ENCODE measurements around the gene TWSG1. TPM values are rescaled to one million over a fixed set of nuclear protein-coding genes. Genes with fewer than 3 reads are reported as not detected.
"Not testable (repeated sequence)": the region's sequence is repeated elsewhere in the genome, so short reads cannot be mapped to it uniquely, and the experiment has no call there.

The TWSG1 gene
- total RNA-seq, 1 donor from 2014 or later, result 30.3 TPM

- Histone ChIP-seq H3K9me3 (ENCODE audit: control insufficient read depth in 3 of 3, low read length in 3 of 3) (no peaks in the 10 kb centered on the region), H3K4me3 (ENCODE audit: low read length in 3 of 3) (no peak overlapping the region), H3K9ac (ENCODE audit: low read depth in 1 of 3, low read length in 3 of 3) (no peak overlapping the region), H3K4me1 (ENCODE audit: control insufficient read depth in 3 of 3, insufficient read depth in 3 of 3, low read length in 3 of 3) (peaks cover 0 to 3% (median 0%) of the 10 kb centered on the region in 3 donors), H3K27ac (ENCODE audit: low read depth, low read length) (no peak overlapping the region), H3K27me3 (ENCODE audit: control insufficient read depth in 3 of 3, insufficient read depth in 3 of 3, low read length in 3 of 3) (no peaks in the 10 kb centered on the region), H3K36me3 (ENCODE audit: control insufficient read depth in 3 of 3, insufficient read depth in 3 of 3, low read length in 3 of 3) (no peaks in the 10 kb centered on the region)
Measured at GRCh38 chr18:9429662-9429993, 95.1 kb downstream of the TWSG1 start.

GRCh38 chr18:9430315-9430714, 95.7 kb downstream of the TWSG1 start:
- H3K27ac ChIP-seq (ENCODE audit: low read depth, low read length); H3K9ac ChIP-seq (ENCODE audit: low read depth in 1 of 3, low read length in 3 of 3); H3K27me3 ChIP-seq (ENCODE audit: control insufficient read depth in 3 of 3, insufficient read depth in 3 of 3, low read length in 3 of 3); H3K4me1 ChIP-seq (ENCODE audit: control insufficient read depth in 3 of 3, insufficient read depth in 3 of 3, low read length in 3 of 3); H3K36me3 ChIP-seq (ENCODE audit: control insufficient read depth in 3 of 3, insufficient read depth in 3 of 3, low read length in 3 of 3); H3K4me3 ChIP-seq (ENCODE audit: low read length in 3 of 3); H3K9me3 ChIP-seq (ENCODE audit: control insufficient read depth in 3 of 3, low read length in 3 of 3): not testable (repeated sequence)

- no peaks in the 10 kb centered on the region for H3K27me3 ChIP-seq (ENCODE audit: control insufficient read depth in 3 of 3, insufficient read depth in 3 of 3, low read length in 3 of 3)
- no peaks in the 10 kb centered on the region for H3K9me3 ChIP-seq (ENCODE audit: control insufficient read depth in 3 of 3, low read length in 3 of 3)
- H3K4me3 ChIP-seq (ENCODE audit: low read length in 3 of 3), result no peak overlapping the region
- no peaks in the 10 kb centered on the region for H3K36me3 ChIP-seq (ENCODE audit: control insufficient read depth in 3 of 3, insufficient read depth in 3 of 3, low read length in 3 of 3)
- no peak overlapping the region for H3K27ac ChIP-seq (ENCODE audit: low read depth, low read length)
- H3K4me1 ChIP-seq (ENCODE audit: control insufficient read depth in 3 of 3, insufficient read depth in 3 of 3, low read length in 3 of 3), result peaks cover 0 to 4% (median 0%) of the 10 kb centered on the region in 3 donors
- H3K9ac ChIP-seq (ENCODE audit: low read depth in 1 of 3, low read length in 3 of 3), result no peak overlapping the region
Measured at GRCh38 chr18:9431296-9431695, 96.7 kb downstream of the TWSG1 start.

- H3K27me3 ChIP-seq (ENCODE audit: control insufficient read depth in 3 of 3, insufficient read depth in 3 of 3, low read length in 3 of 3); H3K27ac ChIP-seq (ENCODE audit: low read depth, low read length); H3K4me1 ChIP-seq (ENCODE audit: control insufficient read depth in 3 of 3, insufficient read depth in 3 of 3, low read length in 3 of 3); H3K4me3 ChIP-seq (ENCODE audit: low read length in 3 of 3); H3K36me3 ChIP-seq (ENCODE audit: control insufficient read depth in 3 of 3, insufficient read depth in 3 of 3, low read length in 3 of 3); H3K9me3 ChIP-seq (ENCODE audit: control insufficient read depth in 3 of 3, low read length in 3 of 3); H3K9ac ChIP-seq (ENCODE audit: low read depth in 1 of 3, low read length in 3 of 3): not testable (repeated sequence)
Measured at GRCh38 chr18:9433122-9433521, 98.5 kb downstream of the TWSG1 start.

GRCh38 chr18:9433671-9434121, 99.1 kb downstream of the TWSG1 start:
- Histone ChIP-seq H3K27me3 (ENCODE audit: control insufficient read depth in 3 of 3, insufficient read depth in 3 of 3, low read length in 3 of 3) (no peaks in the 10 kb centered on the region), H3K36me3 (ENCODE audit: control insufficient read depth in 3 of 3, insufficient read depth in 3 of 3, low read length in 3 of 3) (no peaks in the 10 kb centered on the region), H3K4me1 (ENCODE audit: control insufficient read depth in 3 of 3, insufficient read depth in 3 of 3, low read length in 3 of 3) (peaks cover 0 to 4% (median 0%) of the 10 kb centered on the region in 3 donors), H3K9me3 (ENCODE audit: control insufficient read depth in 3 of 3, low read length in 3 of 3) (no peaks in the 10 kb centered on the region), H3K27ac (ENCODE audit: low read depth, low read length) (no peak overlapping the region), H3K9ac (ENCODE audit: low read depth in 1 of 3, low read length in 3 of 3) (no peak overlapping the region), H3K4me3 (ENCODE audit: low read length in 3 of 3) (no peak overlapping the region)

GRCh38 chr18:9434122-9434701, 99.6 kb downstream of the TWSG1 start:
- no peak overlapping the region for H3K27ac ChIP-seq (ENCODE audit: low read depth, low read length)
- no peak overlapping the region for H3K4me3 ChIP-seq (ENCODE audit: low read length in 3 of 3)

GRCh38 chr18:9435041-9435440, 100.5 kb downstream of the TWSG1 start:
- no peaks in the 10 kb centered on the region for H3K27me3 ChIP-seq (ENCODE audit: control insufficient read depth in 3 of 3, insufficient read depth in 3 of 3, low read length in 3 of 3)
- no peak overlapping the region for H3K9ac ChIP-seq (ENCODE audit: low read depth in 1 of 3, low read length in 3 of 3)
- H3K4me1 ChIP-seq (ENCODE audit: control insufficient read depth in 3 of 3, insufficient read depth in 3 of 3, low read length in 3 of 3), result peaks cover 0 to 2% (median 0%) of the 10 kb centered on the region in 3 donors
- H3K36me3 ChIP-seq (ENCODE audit: control insufficient read depth in 3 of 3, insufficient read depth in 3 of 3, low read length in 3 of 3), result no peaks in the 10 kb centered on the region
- H3K27ac ChIP-seq (ENCODE audit: low read depth, low read length), result no peak overlapping the region
- no peaks in the 10 kb centered on the region for H3K9me3 ChIP-seq (ENCODE audit: control insufficient read depth in 3 of 3, low read length in 3 of 3)
- no peak overlapping the region for H3K4me3 ChIP-seq (ENCODE audit: low read length in 3 of 3)

More at GRCh38 chr18:9434122-9434701, 99.6 kb downstream of the TWSG1 start:
- no peaks in the 10 kb centered on the region for H3K27me3 ChIP-seq (ENCODE audit: control insufficient read depth in 3 of 3, insufficient read depth in 3 of 3, low read length in 3 of 3)
- H3K9me3 ChIP-seq (ENCODE audit: control insufficient read depth in 3 of 3, low read length in 3 of 3), result no peaks in the 10 kb centered on the region
- no peak overlapping the region for H3K9ac ChIP-seq (ENCODE audit: low read depth in 1 of 3, low read length in 3 of 3)
- H3K4me1 ChIP-seq (ENCODE audit: control insufficient read depth in 3 of 3, insufficient read depth in 3 of 3, low read length in 3 of 3), result peaks cover 0 to 2% (median 0%) of the 10 kb centered on the region in 3 donors
- no peaks in the 10 kb centered on the region for H3K36me3 ChIP-seq (ENCODE audit: control insufficient read depth in 3 of 3, insufficient read depth in 3 of 3, low read length in 3 of 3)

- Histone ChIP-seq H3K9ac (ENCODE audit: low read depth in 1 of 3, low read length in 3 of 3) (no peak overlapping the region), H3K36me3 (ENCODE audit: control insufficient read depth in 3 of 3, insufficient read depth in 3 of 3, low read length in 3 of 3) (no peaks in the 10 kb centered on the region), H3K27ac (ENCODE audit: low read depth, low read length) (no peak overlapping the region), H3K4me3 (ENCODE audit: low read length in 3 of 3) (no peak overlapping the region), H3K4me1 (ENCODE audit: control insufficient read depth in 3 of 3, insufficient read depth in 3 of 3, low read length in 3 of 3) (peaks cover 0 to 2% (median 0%) of the 10 kb centered on the region in 3 donors), H3K9me3 (ENCODE audit: control insufficient read depth in 3 of 3, low read length in 3 of 3) (no peaks in the 10 kb centered on the region), H3K27me3 (ENCODE audit: control insufficient read depth in 3 of 3, insufficient read depth in 3 of 3, low read length in 3 of 3) (no peaks in the 10 kb centered on the region)
Measured at GRCh38 chr18:9436206-9436929, 101.8 kb downstream of the TWSG1 start.

- Histone ChIP-seq H3K4me3 (ENCODE audit: low read length in 3 of 3) (no peak overlapping the region), H3K9me3 (ENCODE audit: control insufficient read depth in 3 of 3, low read length in 3 of 3) (no peaks in the 10 kb centered on the region), H3K9ac (ENCODE audit: low read depth in 1 of 3, low read length in 3 of 3) (no peak overlapping the region), H3K4me1 (ENCODE audit: control insufficient read depth in 3 of 3, insufficient read depth in 3 of 3, low read length in 3 of 3) (peaks cover 0 to 2% (median 0%) of the 10 kb centered on the region in 3 donors), H3K27ac (ENCODE audit: low read depth, low read length) (no peak overlapping the region), H3K36me3 (ENCODE audit: control insufficient read depth in 3 of 3, insufficient read depth in 3 of 3, low read length in 3 of 3) (no peaks in the 10 kb centered on the region), H3K27me3 (ENCODE audit: control insufficient read depth in 3 of 3, insufficient read depth in 3 of 3, low read length in 3 of 3) (no peaks in the 10 kb centered on the region)
Measured at GRCh38 chr18:9437021-9437437, 102.5 kb downstream of the TWSG1 start.

GRCh38 chr18:9437672-9438071, 103.1 kb downstream of the TWSG1 start:
- Histone ChIP-seq H3K9me3 (ENCODE audit: control insufficient read depth in 3 of 3, low read length in 3 of 3) (no peaks in the 10 kb centered on the region), H3K4me1 (ENCODE audit: control insufficient read depth in 3 of 3, insufficient read depth in 3 of 3, low read length in 3 of 3) (peaks cover 0 to 2% (median 0%) of the 10 kb centered on the region in 3 donors), H3K4me3 (ENCODE audit: low read length in 3 of 3) (no peak overlapping the region), H3K9ac (ENCODE audit: low read depth in 1 of 3, low read length in 3 of 3) (no peak overlapping the region), H3K27me3 (ENCODE audit: control insufficient read depth in 3 of 3, insufficient read depth in 3 of 3, low read length in 3 of 3) (no peaks in the 10 kb centered on the region), H3K36me3 (ENCODE audit: control insufficient read depth in 3 of 3, insufficient read depth in 3 of 3, low read length in 3 of 3) (no peaks in the 10 kb centered on the region), H3K27ac (ENCODE audit: low read depth, low read length) (no peak overlapping the region)
